Hepatocyte (in vitro differentiated cells): ENCODE results near the gene SLC10A3. TPM values are rescaled to one million over a fixed set of nuclear protein-coding genes. Genes with fewer than 3 reads are reported as not detected.

Experiments
- DNase-seq: peaks from one replicate; pipeline ENCODE4 v3.0.0-alpha.2; 2016; ENCODE audit warnings: low spot score
- H2AFZ ChIP-seq: fragments of 200-600 bp; sonication (generic); 2 replicates; pipeline ENCODE4 v1.6.0; 2016; ENCODE audit warnings: antibody characterized with exemption, mild to moderate bottlenecking
- H3K27ac ChIP-seq: fragments of 200-600 bp; sonication (generic); 2 replicates; pipeline ENCODE4 v1.5.1; 2016; ENCODE audit warnings: mild to moderate bottlenecking
- H3K27me3 ChIP-seq: fragments of 200-600 bp; sonication (generic); 2 replicates; pipeline ENCODE4 v1.6.1; 2016
- H3K36me3 ChIP-seq: fragments of 200-600 bp; sonication (generic); replicated peaks from 2 replicates; pipeline ENCODE4 v1.5.1; 2016; ENCODE audit warnings: low read depth; ENCODE audit not compliant: insufficient read depth
- H3K4me1 ChIP-seq: fragments of 200-600 bp; sonication (generic); 2 replicates; pipeline ENCODE4 v1.5.1; 2016; ENCODE audit warnings: mild to moderate bottlenecking, moderate library complexity; ENCODE audit not compliant: insufficient read depth
- H3K4me2 ChIP-seq: fragments of 200-600 bp; sonication (generic); 2 replicates; pipeline ENCODE4 v1.6.0; 2016
- H3K4me3 ChIP-seq: fragments of 200-600 bp; sonication (generic); 2 replicates; pipeline ENCODE4 v1.5.1; 2016; ENCODE audit warnings: mild to moderate bottlenecking
- H3K79me2 ChIP-seq: fragments of 200-600 bp; sonication (generic); 2 replicates; pipeline ENCODE4 v1.6.0; 2017; ENCODE audit warnings: mild to moderate bottlenecking
- H3K9me2 ChIP-seq: fragments of 200-600 bp; sonication (generic); replicated peaks from 2 replicates; pipeline ENCODE4 v1.6.0; 2017; ENCODE audit warnings: mild to moderate bottlenecking; ENCODE audit not compliant: insufficient read depth
- H3K9me3 ChIP-seq: fragments of 200-600 bp; sonication (generic); 2 replicates; pipeline ENCODE4 v1.5.1; 2016; ENCODE audit warnings: low read depth, mild to moderate bottlenecking
- H4K20me1 ChIP-seq: fragments of 200-600 bp; sonication (generic); 2 replicates; pipeline ENCODE4 v1.6.0; 2016; ENCODE audit warnings: mild to moderate bottlenecking; ENCODE audit not compliant: insufficient read depth, poor library complexity, severe bottlenecking
- CTCF ChIP-seq: fragments of 200-600 bp; sonication (generic); IDR thresholded peaks from 2 replicates; pipeline ENCODE4 v1.5.1; 2016; ENCODE audit warnings: antibody characterized with exemption, mild to moderate bottlenecking; ENCODE audit not compliant: poor library complexity
- EZH2 ChIP-seq: fragments of 200-600 bp; sonication (generic); IDR thresholded peaks from 2 replicates; pipeline ENCODE4 v1.6.1; 2016; ENCODE audit warnings: antibody characterized with exemption, mild to moderate bottlenecking, borderline replicate concordance
- EZH2phosphoT487 ChIP-seq: fragments of 200-600 bp; sonication (generic); IDR thresholded peaks from one replicate; pipeline ENCODE4 v1.6.1; 2018; ENCODE audit warnings: antibody characterized with exemption, mild to moderate bottlenecking, low read depth, moderate library complexity; ENCODE audit not compliant: unreplicated experiment, severe bottlenecking
- WGBS: methylation state at CpG from one replicate; pipeline ENCODE4 v1.1.6; 2016; ENCODE audit warnings: low lambda C conversion rate; ENCODE audit errors: missing lambda C conversion rate; 5-methylcytosine and 5-hydroxymethylcytosine counted together
- polyA plus RNA-seq: library from polyadenylated mRNA; unstranded; fragments of >200 nt; fragmentation: Nextera tagmentation; extraction: Ambion mirVana; gene quantifications from 2 replicates; pipeline ENCODE4 v1.2.1, GENCODE V29; 2016
- total RNA-seq: library from RNA; depleted of rRNA; stranded (reverse); fragments of >200 nt; gene quantifications from 2 replicates; pipeline ENCODE4 v1.2.3, GENCODE V29; 2014

SLC10A3 gene
- total and polyA plus RNA-seq, 2 experiments from 2014 or later: 28.8 to 48.3 TPM

- Histone ChIP-seq H2AFZ (no peak overlapping the region), H3K4me3 (no peak overlapping the region), H4K20me1 (no peaks in the 10 kb centered on the region), H3K4me2 (peak overlapping the region; percentile 83), H3K9me2 (no peaks in the 10 kb centered on the region), H3K9me3 (no peaks in the 10 kb centered on the region), H3K79me2 (peaks cover 23% of the 10 kb centered on the region), H3K36me3 (no peaks in the 10 kb centered on the region), H3K27me3 (no peaks in the 10 kb centered on the region), H3K27ac (no peak overlapping the region), H3K4me1 (no peaks in the 10 kb centered on the region)
- TF ChIP-seq CTCF: no peak
- DNase-seq: no peak
- WGBS: 67% methylated on average over 14 of the region's 14 CpGs
These were observed 30.6 kb downstream of the SLC10A3 start for GRCh38 chrX:154459832-154460231.

- no peaks in the 10 kb centered on the region for H3K9me2 ChIP-seq
- H3K36me3 ChIP-seq: no peaks in the 10 kb centered on the region
- no peak overlapping the region for H2AFZ ChIP-seq
- no peaks in the 10 kb centered on the region for H3K27me3 ChIP-seq
- WGBS: 51% methylated on average over 11 of the region's 15 CpGs
- H3K79me2 ChIP-seq: peaks cover 23% of the 10 kb centered on the region
- no peaks in the 10 kb centered on the region for H4K20me1 ChIP-seq
- no peaks in the 10 kb centered on the region for H3K4me1 ChIP-seq
- H3K4me2 ChIP-seq: peak overlapping the region; percentile 83
- no peaks in the 10 kb centered on the region for H3K9me3 ChIP-seq
- TF ChIP-seq EZH2phosphoT487: no peak
- no peak for TF ChIP-seq EZH2
- TF ChIP-seq CTCF: no peak
- H3K4me3 ChIP-seq: peak overlapping the region; percentile 52
- DNase-seq: peak; percentile 44
- H3K27ac ChIP-seq: peak overlapping the region; percentile 20
These were observed 31.3 kb downstream of the SLC10A3 start for GRCh38 chrX:154458954-154459778.

- Histone ChIP-seq H3K79me2 (peaks cover 23% of the 10 kb centered on the region), H3K4me3 (peak within 1 kb of the TSS; percentile 52), H3K9me2 (no peaks in the 10 kb centered on the region), H2AFZ (peak within 1 kb of the TSS; percentile 57), H3K27me3 (no peaks in the 10 kb centered on the region), H3K27ac (peak within 1 kb of the TSS; percentile 80), H4K20me1 (no peaks in the 10 kb centered on the region), H3K4me2 (peak within 1 kb of the TSS; percentile 83), H3K9me3 (no peaks in the 10 kb centered on the region), H3K4me1 (no peaks in the 10 kb centered on the region), H3K36me3 (no peaks in the 10 kb centered on the region)
- no peak for TF ChIP-seq CTCF
- no peak for TF ChIP-seq EZH2phosphoT487
- no peak for TF ChIP-seq EZH2
- 38% methylated on average over 20 of the region's 88 CpGs for WGBS
- DNase-seq: peak; percentile 74
These were observed 32.1 kb downstream of the SLC10A3 start, which contains the start of gene PLXNA3 for GRCh38 chrX:154458116-154458953. Gene PLXNA3, plus strand, starts transcription at chrX:154458281. Its CDS starts 1,903 bp downstream, at chrX:154460184.
